ENCODE measurements around the gene DOCK4. TPM values are rescaled to one million over a fixed set of nuclear protein-coding genes. Genes with fewer than 3 reads are reported as not detected.

DOCK4 gene
- total and polyA plus RNA-seq, 2 of the 8 experiments (the other 6 are each of a cell fraction or from before 2014, with no cell fraction given), result 5.1 to 23.6 TPM

DNA sequence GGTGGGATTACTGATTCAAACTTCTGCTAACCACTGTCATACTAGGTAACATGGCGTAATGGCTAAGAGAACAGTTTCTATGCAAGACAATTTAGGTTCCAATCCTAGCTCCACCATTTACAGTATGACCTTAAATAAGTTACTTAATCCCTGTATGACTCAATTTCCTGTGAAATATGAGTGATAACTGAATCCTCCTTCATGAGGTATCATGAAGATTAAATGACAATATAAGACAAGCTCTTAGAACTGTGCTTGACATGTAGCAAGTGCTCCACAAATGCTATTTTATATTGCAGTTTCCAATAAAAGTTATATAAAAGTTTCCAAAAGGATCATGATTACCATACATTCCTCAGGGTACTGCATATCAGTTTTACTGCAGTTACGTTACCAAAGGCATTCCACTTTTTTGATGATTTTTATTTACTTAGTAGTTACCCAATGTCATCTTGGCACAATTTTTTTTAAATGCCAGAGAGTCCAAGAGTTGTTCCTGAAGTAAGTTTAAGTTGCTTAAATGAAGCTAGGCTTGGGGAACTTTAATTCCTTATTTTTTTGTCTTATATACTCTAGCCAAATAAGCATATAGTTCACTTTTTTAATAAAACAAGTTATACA, 7.1 kb downstream of the DOCK4 start (continued):
- TF ChIP-seq, protein P1, sequence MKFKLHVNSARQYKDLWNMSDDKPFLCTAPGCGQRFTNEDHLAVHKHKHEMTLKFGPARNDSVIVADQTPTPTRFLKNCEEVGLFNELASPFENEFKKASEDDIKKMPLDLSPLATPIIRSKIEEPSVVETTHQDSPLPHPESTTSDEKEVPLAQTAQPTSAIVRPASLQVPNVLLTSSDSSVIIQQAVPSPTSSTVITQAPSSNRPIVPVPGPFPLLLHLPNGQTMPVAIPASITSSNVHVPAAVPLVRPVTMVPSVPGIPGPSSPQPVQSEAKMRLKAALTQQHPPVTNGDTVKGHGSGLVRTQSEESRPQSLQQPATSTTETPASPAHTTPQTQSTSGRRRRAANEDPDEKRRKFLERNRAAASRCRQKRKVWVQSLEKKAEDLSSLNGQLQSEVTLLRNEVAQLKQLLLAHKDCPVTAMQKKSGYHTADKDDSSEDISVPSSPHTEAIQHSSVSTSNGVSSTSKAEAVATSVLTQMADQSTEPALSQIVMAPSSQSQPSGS (IDR thresholded peaks at IDR 0.05; ENCODE audit: low read length), result no peak
- TF ChIP-seq RXRA (IDR thresholded peaks at IDR 0.05; ENCODE audit: insufficient read depth, low read depth, low read length) (no peak), RAD21 (IDR thresholded peaks at IDR 0.05 in 1 of 2, conservative IDR thresholded peaks at IDR 0.05 in 1 of 2; ENCODE audit: low read depth in 2 of 2, low read length in 2 of 2) (no peak), TEAD4 (IDR thresholded peaks at IDR 0.05; ENCODE audit: low read depth, low read length) (no peak), HDAC2 (IDR thresholded peaks at IDR 0.05; ENCODE audit: borderline replicate concordance in 1 of 2, low read depth in 2 of 2, low read length in 2 of 2) (no peak), SAP30 (IDR thresholded peaks at IDR 0.05; ENCODE audit: insufficient read depth, insufficient replicate concordance, low read length) (no peak), KDM1A (IDR thresholded peaks at IDR 0.05; ENCODE audit: borderline replicate concordance, low read length) (no peak), RBBP5 (IDR thresholded peaks at IDR 0.05; ENCODE audit: borderline replicate concordance, low read depth, low read length) (no peak)
- TF ChIP-seq, protein P2, sequence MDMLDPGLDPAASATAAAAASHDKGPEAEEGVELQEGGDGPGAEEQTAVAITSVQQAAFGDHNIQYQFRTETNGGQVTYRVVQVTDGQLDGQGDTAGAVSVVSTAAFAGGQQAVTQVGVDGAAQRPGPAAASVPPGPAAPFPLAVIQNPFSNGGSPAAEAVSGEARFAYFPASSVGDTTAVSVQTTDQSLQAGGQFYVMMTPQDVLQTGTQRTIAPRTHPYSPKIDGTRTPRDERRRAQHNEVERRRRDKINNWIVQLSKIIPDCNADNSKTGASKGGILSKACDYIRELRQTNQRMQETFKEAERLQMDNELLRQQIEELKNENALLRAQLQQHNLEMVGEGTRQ (IDR thresholded peaks at IDR 0.05; ENCODE audit: low read length), result no peak

All from H1 (cell line).